HUES6 (cell line): ENCODE data around the gene TIGIT.

Experiments used
- H3K27ac ChIP-seq: 2 replicates; pipeline ENCODE4 v1.7.0; 2013; ENCODE audit warnings: low read depth, mild to moderate bottlenecking, low read length, inconsistent platforms
- H3K27me3 ChIP-seq: 2 replicates; pipeline ENCODE4 v1.6.1; 2013; ENCODE audit warnings: low read length; ENCODE audit not compliant: control insufficient read depth, insufficient read depth
- H3K36me3 ChIP-seq: 2 replicates; pipeline ENCODE4 v1.6.1; 2013; ENCODE audit warnings: low read length; ENCODE audit not compliant: control insufficient read depth, insufficient read depth
- H3K4me1 ChIP-seq: 2 replicates; pipeline ENCODE4 v1.6.1; 2013; ENCODE audit warnings: low read length; ENCODE audit not compliant: control insufficient read depth, insufficient read depth
- H3K4me3 ChIP-seq: 2 replicates; pipeline ENCODE4 v1.5.1; 2013; ENCODE audit warnings: low read depth, low read length
- H3K9ac ChIP-seq: one replicate; pipeline ENCODE4 v1.6.1; 2013; ENCODE audit warnings: mild to moderate bottlenecking, low read length
- H3K9me3 ChIP-seq: 2 replicates; pipeline ENCODE4 v1.6.1; 2013; ENCODE audit warnings: low read depth, low read length; ENCODE audit not compliant: control insufficient read depth, insufficient read depth

TIGIT gene

DNA sequence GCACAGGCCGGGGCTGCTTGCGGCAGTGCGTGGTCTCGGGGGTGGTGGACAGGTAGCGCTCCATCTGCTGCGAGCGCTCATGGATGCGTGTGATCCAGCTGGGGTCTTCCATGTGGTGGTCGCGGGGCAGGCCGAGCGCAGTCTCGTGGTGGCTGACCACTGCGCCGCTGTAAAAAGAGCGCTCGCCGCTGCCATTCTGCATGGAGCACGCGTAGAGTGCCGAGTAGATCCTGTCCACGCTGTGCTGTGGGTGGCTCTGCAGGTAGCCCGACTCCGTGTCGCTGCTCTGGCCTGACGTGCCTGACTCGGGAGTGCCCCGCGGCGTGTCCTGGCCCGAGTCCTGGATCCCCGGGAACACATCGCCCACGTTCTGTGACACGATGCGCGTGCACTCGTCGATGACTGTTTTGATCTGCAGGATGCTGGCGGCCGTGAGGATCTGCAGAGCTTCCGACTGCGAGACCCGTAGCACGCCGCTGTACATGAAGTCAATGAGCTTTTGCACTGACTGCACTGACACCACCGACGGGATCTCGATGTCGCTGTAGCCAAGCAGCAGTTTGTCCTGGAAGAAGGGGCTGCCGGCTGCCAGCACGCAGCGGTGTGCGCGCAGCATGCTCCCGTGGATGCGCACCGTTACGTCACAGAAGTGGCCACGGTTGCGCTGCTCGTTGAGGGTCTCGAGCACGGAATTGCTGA lies 57.4 kb downstream of the TIGIT start:
- H3K27ac ChIP-seq, result no peak overlapping the region
- no peaks in the 10 kb centered on the region for H3K36me3 ChIP-seq
- no peaks in the 10 kb centered on the region for H3K9me3 ChIP-seq
- H3K4me3 ChIP-seq, result no peak overlapping the region
- no peak overlapping the region for H3K9ac ChIP-seq
- no peaks in the 10 kb centered on the region for H3K27me3 ChIP-seq
- peaks cover 17% of the 10 kb centered on the region for H3K4me1 ChIP-seq

DNA sequence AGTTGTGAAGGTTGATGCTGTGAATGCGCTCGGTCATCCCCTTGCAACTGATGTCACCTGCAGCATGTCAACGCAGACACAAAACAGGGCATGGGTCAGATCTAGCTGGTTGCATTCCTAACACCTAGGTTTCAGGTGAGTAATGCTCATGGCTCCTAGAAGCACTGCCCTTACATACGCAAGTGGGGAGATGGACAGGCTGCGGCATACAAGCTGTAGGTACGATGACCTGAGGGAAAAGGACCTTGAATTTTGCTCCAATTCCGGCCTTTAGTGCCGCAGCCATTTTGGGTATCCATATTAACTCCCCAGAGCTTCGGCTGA lies 58.0 kb downstream of the TIGIT start:
- Histone ChIP-seq H3K4me3 (no peak overlapping the region), H3K9ac (no peak overlapping the region), H3K9me3 (no peaks in the 10 kb centered on the region), H3K27me3 (no peaks in the 10 kb centered on the region), H3K36me3 (no peaks in the 10 kb centered on the region), H3K4me1 (peaks cover 22% of the 10 kb centered on the region), H3K27ac (no peak overlapping the region)

DNA sequence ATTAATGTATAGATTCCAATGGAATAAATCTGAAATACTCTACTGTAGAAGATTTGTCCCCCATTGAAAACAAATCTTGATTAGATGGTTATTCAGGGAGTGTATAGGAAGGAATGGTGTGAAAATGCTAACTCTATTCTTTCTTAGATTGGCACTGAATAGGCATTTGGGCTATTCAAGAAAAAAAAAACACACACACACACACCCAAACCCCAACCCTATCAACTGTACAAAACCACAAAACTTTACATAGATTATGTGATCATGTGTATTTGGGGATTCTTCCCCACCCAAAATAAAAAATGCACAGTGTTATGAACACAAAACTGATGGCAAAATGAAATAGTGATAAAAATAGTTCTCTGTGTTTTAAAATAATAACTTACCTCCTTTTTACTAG lies 61.8 kb downstream of the TIGIT start:
- Histone ChIP-seq H3K4me3 (peak overlapping the region; percentile 1; the same call in 1 of the 2 replicates), H3K4me1 (peaks cover 30% of the 10 kb centered on the region), H3K9me3 (no peaks in the 10 kb centered on the region), H3K36me3 (no peaks in the 10 kb centered on the region), H3K27me3 (no peaks in the 10 kb centered on the region), H3K9ac (no peak overlapping the region), H3K27ac (no peak overlapping the region)

DNA sequence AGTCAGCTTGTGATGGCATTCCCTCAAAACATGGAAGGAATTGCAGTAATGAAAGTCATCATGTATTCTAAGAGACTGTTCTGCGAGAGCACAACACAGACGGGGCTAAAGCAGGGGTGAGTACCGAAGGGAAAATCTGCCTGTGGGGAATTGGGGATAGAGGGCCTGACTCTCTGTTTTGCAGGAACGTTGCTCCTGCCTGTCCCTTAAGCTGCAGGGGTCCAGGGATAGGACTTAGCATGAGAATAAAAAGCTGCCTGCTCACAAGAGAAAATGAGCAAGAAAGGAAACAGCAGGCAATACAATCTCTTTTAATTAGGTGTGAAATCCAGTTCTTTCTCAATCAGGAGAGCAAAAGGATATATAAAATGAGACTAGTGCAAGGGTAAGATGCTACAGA lies 62.2 kb downstream of the TIGIT start:
- H3K27ac ChIP-seq, result peak overlapping the region; percentile 47; the same call in 1 of the 2 replicates

DNA sequence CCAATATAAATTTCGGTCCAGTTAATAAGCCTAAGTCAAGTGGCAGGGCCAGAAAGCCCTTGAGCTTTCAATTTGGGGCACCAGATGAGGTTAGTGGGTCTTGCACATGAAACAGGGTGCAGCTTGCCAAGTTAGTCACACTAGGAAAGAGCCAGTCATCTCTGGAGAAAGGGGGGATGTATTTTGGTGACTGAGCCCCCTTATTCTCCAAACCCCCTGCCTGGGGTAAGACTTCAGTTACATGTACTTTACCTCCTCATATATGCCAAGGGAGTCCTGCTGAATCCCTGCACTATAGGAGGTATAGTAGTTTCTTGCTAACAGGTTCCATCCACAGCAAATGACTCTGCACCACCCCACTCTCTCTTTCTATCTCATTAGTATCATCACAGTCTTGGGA lies 62.7 kb downstream of the TIGIT start:
- peak overlapping the region; percentile 16; the same call in 1 of the 2 replicates for H3K4me3 ChIP-seq
- H3K27me3 ChIP-seq, result no peaks in the 10 kb centered on the region
- peaks cover 29% of the 10 kb centered on the region for H3K4me1 ChIP-seq
- H3K9ac ChIP-seq, result no peak overlapping the region
- H3K36me3 ChIP-seq, result no peaks in the 10 kb centered on the region
- no peaks in the 10 kb centered on the region for H3K9me3 ChIP-seq
- H3K27ac ChIP-seq, result peak overlapping the region; percentile 47; the same call in 1 of the 2 replicates

More for the DNA sequence above, 62.2 kb downstream of the TIGIT start:
- Histone ChIP-seq H3K9ac (no peak overlapping the region), H3K27me3 (no peaks in the 10 kb centered on the region), H3K9me3 (no peaks in the 10 kb centered on the region), H3K4me1 (peaks cover 30% of the 10 kb centered on the region), H3K4me3 (peak overlapping the region; percentile 16; the same call in 1 of the 2 replicates), H3K36me3 (no peaks in the 10 kb centered on the region)
